ENCODE data around the gene KIF16B. TPM values are rescaled to one million over a fixed set of nuclear protein-coding genes. Genes with fewer than 3 reads are reported as not detected.

KIF16B gene
- total and polyA plus RNA-seq, 2 of the 13 experiments (the other 11 are each of a cell fraction or from before 2014, with no cell fraction given), result 6.9 to 18.0 TPM

DNA sequence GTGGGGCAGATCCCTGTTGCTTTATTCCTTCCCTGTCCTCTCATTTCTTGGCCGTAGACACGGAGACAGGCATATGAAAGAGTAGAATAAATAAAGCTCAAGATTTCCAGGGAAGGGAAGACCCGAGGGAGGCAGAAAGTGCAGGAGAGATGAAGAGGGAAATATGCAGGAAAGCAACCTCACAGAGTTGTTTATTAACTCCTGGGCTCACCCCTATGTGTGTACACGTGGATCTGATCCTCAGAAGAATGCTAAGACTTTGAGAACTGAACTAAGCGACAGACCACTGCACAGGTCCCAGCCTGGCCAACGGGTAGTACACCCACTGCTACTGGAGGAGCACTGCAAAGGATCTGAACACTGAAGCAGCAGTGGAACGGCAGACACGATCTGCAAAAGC lies 156.2 kb downstream of the KIF16B start (continued):
- peak; percentile 31; the same call in 1 of the 2 replicates for TF ChIP-seq KAT8 (CRISPR knock-in tag; IDR thresholded peaks at IDR 0.05)
- TF ChIP-seq ZNF720 (CRISPR knock-in tag; IDR thresholded peaks at IDR 0.05), result no peak
- 0 out of 2 replicates have a peak, but pooled peaks have one; percentile 45 for TF ChIP-seq MLX (CRISPR knock-in tag; IDR thresholded peaks at IDR 0.05)
- no peak for TF ChIP-seq KDM5A (IDR thresholded peaks at IDR 0.05; ENCODE audit: borderline replicate concordance, low read length)
- TF ChIP-seq GATAD2A (CRISPR knock-in tag; IDR thresholded peaks at IDR 0.05), result peak; percentile 49
- no peak for TF ChIP-seq SMYD3 (CRISPR knock-in tag; IDR thresholded peaks at IDR 0.05)
- no peak for TF ChIP-seq ELF3 (CRISPR knock-in tag; IDR thresholded peaks at IDR 0.05)
- TF ChIP-seq BCL3 (CRISPR knock-in tag; IDR thresholded peaks at IDR 0.05), result no peak
- TF ChIP-seq, protein P1, sequence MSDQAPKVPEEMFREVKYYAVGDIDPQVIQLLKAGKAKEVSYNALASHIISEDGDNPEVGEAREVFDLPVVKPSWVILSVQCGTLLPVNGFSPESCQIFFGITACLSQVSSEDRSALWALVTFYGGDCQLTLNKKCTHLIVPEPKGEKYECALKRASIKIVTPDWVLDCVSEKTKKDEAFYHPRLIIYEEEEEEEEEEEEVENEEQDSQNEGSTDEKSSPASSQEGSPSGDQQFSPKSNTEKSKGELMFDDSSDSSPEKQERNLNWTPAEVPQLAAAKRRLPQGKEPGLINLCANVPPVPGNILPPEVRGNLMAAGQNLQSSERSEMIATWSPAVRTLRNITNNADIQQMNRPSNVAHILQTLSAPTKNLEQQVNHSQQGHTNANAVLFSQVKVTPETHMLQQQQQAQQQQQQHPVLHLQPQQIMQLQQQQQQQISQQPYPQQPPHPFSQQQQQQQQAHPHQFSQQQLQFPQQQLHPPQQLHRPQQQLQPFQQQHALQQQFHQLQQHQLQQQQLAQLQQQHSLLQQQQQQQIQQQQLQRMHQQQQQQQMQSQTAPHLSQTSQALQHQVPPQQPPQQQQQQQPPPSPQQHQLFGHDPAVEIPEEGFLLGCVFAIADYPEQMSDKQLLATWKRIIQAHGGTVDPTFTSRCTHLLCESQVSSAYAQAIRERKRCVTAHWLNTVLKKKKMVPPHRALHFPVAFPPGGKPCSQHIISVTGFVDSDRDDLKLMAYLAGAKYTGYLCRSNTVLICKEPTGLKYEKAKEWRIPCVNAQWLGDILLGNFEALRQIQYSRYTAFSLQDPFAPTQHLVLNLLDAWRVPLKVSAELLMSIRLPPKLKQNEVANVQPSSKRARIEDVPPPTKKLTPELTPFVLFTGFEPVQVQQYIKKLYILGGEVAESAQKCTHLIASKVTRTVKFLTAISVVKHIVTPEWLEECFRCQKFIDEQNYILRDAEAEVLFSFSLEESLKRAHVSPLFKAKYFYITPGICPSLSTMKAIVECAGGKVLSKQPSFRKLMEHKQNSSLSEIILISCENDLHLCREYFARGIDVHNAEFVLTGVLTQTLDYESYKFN (CRISPR knock-in tag; conservative IDR thresholded peaks at IDR 0.05), result peak; percentile 45; the same call in 1 of the 2 replicates
- no peak for TF ChIP-seq ZBTB8A (CRISPR knock-in tag; IDR thresholded peaks at IDR 0.05; ENCODE audit: borderline replicate concordance, low read depth)
- 0 out of 2 replicates have a peak, but pooled peaks have one; percentile 20 for TF ChIP-seq MAZ (IDR thresholded peaks at IDR 0.05; ENCODE audit: borderline replicate concordance, low read depth, low read length)
- no peak for TF ChIP-seq MAZ (CRISPR knock-in tag; IDR thresholded peaks at IDR 0.05; ENCODE audit: low read depth)
- TF ChIP-seq BCL6 (CRISPR knock-in tag; IDR thresholded peaks at IDR 0.05), result peak; percentile 16; the same call in 1 of the 2 replicates
- TF ChIP-seq ZNF484 (CRISPR knock-in tag; IDR thresholded peaks at IDR 0.05; ENCODE audit: borderline replicate concordance, low read depth), result no peak
- no peak for TF ChIP-seq MAF1 (CRISPR knock-in tag; IDR thresholded peaks at IDR 0.05; ENCODE audit: borderline replicate concordance)
- peak; percentile 34; the same call in 1 of the 2 replicates for TF ChIP-seq FOXK1 (CRISPR knock-in tag; IDR thresholded peaks at IDR 0.05; ENCODE audit: borderline replicate concordance, low read depth)
- TF ChIP-seq ZNF605 (CRISPR knock-in tag; IDR thresholded peaks at IDR 0.05), result peak; percentile 30; the same call in 1 of the 2 replicates
- TF ChIP-seq, protein P2, sequence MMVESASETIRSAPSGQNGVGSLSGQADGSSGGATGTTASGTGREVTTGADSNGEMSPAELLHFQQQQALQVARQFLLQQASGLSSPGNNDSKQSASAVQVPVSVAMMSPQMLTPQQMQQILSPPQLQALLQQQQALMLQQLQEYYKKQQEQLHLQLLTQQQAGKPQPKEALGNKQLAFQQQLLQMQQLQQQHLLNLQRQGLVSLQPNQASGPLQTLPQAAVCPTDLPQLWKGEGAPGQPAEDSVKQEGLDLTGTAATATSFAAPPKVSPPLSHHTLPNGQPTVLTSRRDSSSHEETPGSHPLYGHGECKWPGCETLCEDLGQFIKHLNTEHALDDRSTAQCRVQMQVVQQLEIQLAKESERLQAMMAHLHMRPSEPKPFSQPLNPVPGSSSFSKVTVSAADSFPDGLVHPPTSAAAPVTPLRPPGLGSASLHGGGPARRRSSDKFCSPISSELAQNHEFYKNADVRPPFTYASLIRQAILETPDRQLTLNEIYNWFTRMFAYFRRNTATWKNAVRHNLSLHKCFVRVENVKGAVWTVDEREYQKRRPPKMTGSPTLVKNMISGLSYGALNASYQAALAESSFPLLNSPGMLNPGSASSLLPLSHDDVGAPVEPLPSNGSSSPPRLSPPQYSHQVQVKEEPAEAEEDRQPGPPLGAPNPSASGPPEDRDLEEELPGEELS (CRISPR knock-in tag; IDR thresholded peaks at IDR 0.05), result peak; percentile 58; the same call in 1 of the 2 replicates
- TF ChIP-seq ZNF674 (CRISPR knock-in tag; IDR thresholded peaks at IDR 0.05; ENCODE audit: low read depth), result no peak
- TF ChIP-seq RXRB (CRISPR knock-in tag; IDR thresholded peaks at IDR 0.05; ENCODE audit: borderline replicate concordance), result peak; percentile 50; the same call in 1 of the 2 replicates
